ENCODE results near the gene IYD.
"Not testable (repeated sequence)": the region's sequence is repeated elsewhere in the genome, so short reads cannot be mapped to it uniquely, and the experiment has no call there.

Gene IYD

GRCh38 chr6:150353445-150353844 is 15.4 kb upstream of the IYD start:
- no peak overlapping the region for H3K27ac ChIP-seq (ENCODE audit: low read depth, low read length)
- no peak overlapping the region for H3K9ac ChIP-seq (ENCODE audit: low read length)
- no peaks in the 10 kb centered on the region for H3K27me3 ChIP-seq (ENCODE audit: control insufficient read depth in 1 of 2, insufficient read depth in 2 of 2, low read length in 2 of 2)
- H3K9me3 ChIP-seq (ENCODE audit: low read length) = no peaks in the 10 kb centered on the region
- H3K4me1 ChIP-seq (ENCODE audit: insufficient read depth, low read length) = no peaks in the 10 kb centered on the region
- H3K36me3 ChIP-seq (ENCODE audit: insufficient read depth, low read length) = no peaks in the 10 kb centered on the region
- no peak overlapping the region for H3K4me3 ChIP-seq (ENCODE audit: low read depth in 1 of 2, low read length in 2 of 2)

- Histone ChIP-seq H3K27me3 (ENCODE audit: control insufficient read depth in 1 of 2, insufficient read depth in 2 of 2, low read length in 2 of 2) (no peaks in the 10 kb centered on the region), H3K27ac (ENCODE audit: low read depth, low read length) (no peak overlapping the region), H3K4me1 (ENCODE audit: insufficient read depth, low read length) (no peaks in the 10 kb centered on the region), H3K9ac (ENCODE audit: low read length) (no peak overlapping the region), H3K36me3 (ENCODE audit: insufficient read depth, low read length) (no peaks in the 10 kb centered on the region), H3K9me3 (ENCODE audit: low read length) (no peaks in the 10 kb centered on the region), H3K4me3 (ENCODE audit: low read depth in 1 of 2, low read length in 2 of 2) (no peak overlapping the region)
Observed at GRCh38 chr6:150354754-150355571, 13.8 kb upstream of the IYD start.

DNA sequence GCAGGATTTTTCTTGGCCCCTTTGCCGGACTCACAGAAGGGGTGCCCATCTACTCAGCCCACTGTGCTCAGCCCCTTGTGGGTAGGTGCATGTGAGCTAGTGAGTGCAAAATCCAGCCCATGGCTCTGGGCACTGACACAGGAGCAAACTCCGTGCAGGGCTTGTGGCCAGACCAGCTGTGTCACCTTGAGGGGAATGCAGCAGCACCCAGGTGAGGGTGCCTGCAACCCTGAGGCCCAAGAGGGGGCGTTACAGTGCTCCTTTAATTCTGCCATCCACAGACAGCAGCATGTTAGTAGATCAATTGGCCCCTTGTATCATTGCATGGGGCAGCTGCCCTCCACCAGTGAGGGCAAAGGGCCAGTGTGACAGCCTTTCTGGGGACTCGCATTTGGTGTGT is 12.9 kb upstream of the IYD start:
- H3K9ac ChIP-seq (ENCODE audit: low read length) = no peak overlapping the region
- H3K4me1 ChIP-seq (ENCODE audit: insufficient read depth, low read length) = no peaks in the 10 kb centered on the region
- no peaks in the 10 kb centered on the region for H3K36me3 ChIP-seq (ENCODE audit: insufficient read depth, low read length)
- H3K4me3 ChIP-seq (ENCODE audit: low read depth in 1 of 2, low read length in 2 of 2) = no peak overlapping the region
- no peaks in the 10 kb centered on the region for H3K27me3 ChIP-seq (ENCODE audit: control insufficient read depth in 1 of 2, insufficient read depth in 2 of 2, low read length in 2 of 2)
- no peak overlapping the region for H3K27ac ChIP-seq (ENCODE audit: low read depth, low read length)
- H3K9me3 ChIP-seq (ENCODE audit: low read length) = no peaks in the 10 kb centered on the region

DNA sequence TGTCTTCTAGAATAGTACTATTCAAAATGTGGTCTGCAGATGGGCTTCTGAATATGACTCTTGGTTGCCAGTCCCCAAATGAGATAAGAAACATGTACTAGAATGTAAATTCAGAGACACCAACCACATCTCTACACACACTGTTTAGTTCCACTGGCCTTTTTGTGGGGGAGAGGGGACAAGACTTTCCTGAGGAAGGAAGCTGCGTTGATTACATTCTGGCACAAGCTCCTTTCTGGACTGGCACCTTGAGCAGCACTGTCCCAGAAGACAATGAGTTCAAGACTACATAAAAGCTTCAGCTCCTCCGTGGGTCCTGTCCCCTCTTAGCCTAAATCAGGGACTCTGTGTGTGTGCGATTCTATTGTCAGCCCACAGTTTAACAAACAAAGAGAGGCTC is 6.9 kb upstream of the IYD start:
- H3K9me3 ChIP-seq (ENCODE audit: low read length) = no peaks in the 10 kb centered on the region
- H3K4me1 ChIP-seq (ENCODE audit: insufficient read depth, low read length) = no peaks in the 10 kb centered on the region
- no peaks in the 10 kb centered on the region for H3K27me3 ChIP-seq (ENCODE audit: control insufficient read depth in 1 of 2, insufficient read depth in 2 of 2, low read length in 2 of 2)
- no peak overlapping the region for H3K4me3 ChIP-seq (ENCODE audit: low read depth in 1 of 2, low read length in 2 of 2)
- H3K36me3 ChIP-seq (ENCODE audit: insufficient read depth, low read length) = no peaks in the 10 kb centered on the region
- H3K9ac ChIP-seq (ENCODE audit: low read length) = no peak overlapping the region
- H3K27ac ChIP-seq (ENCODE audit: low read depth, low read length) = no peak overlapping the region

- Histone ChIP-seq H3K9ac (ENCODE audit: low read length) (no peak overlapping the region), H3K9me3 (ENCODE audit: low read length) (no peaks in the 10 kb centered on the region), H3K27ac (ENCODE audit: low read depth, low read length) (no peak overlapping the region), H3K4me1 (ENCODE audit: insufficient read depth, low read length) (no peaks in the 10 kb centered on the region), H3K4me3 (ENCODE audit: low read depth in 1 of 2, low read length in 2 of 2) (no peak overlapping the region), H3K27me3 (ENCODE audit: control insufficient read depth in 1 of 2, insufficient read depth in 2 of 2, low read length in 2 of 2) (no peaks in the 10 kb centered on the region), H3K36me3 (ENCODE audit: insufficient read depth, low read length) (no peaks in the 10 kb centered on the region)
Observed at GRCh38 chr6:150363733-150364132, 5.1 kb upstream of the IYD start.

DNA sequence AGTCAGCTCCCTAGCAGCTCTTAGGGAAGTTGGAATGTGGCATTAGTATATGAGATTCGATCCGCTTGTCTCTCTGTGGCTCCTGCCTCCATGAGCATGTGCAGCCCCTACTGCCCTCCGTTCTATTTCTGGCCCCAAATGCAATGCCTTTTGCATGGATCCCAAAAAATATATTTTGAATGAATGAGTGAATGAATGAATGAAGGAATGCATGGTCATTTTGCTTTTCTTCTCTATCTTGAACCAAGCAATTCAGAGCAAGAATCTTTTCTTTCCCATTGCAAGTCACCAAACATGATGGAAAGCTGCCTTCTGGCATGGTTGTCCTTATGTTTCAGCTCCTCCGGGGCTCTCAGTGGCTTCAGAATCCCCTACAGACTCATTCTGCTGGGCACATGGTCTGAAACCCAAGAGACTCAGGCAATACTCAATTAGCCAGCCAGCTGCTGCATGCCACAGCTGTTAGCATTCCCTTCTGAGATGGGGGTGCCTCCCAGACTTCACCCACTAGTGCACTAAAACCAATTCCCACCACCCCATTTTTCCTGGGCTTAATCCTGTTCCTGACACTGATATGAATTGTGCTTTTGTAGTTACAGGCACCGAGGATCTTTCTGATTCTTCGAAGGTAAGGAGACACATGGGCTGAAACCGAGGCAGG is 2.6 kb upstream of the IYD start:
- H3K27me3 ChIP-seq (ENCODE audit: control insufficient read depth in 1 of 2, insufficient read depth in 2 of 2, low read length in 2 of 2) = no peaks in the 10 kb centered on the region

GRCh38 chr6:150369408-150369807 is 596 bp downstream of the IYD start:
- H3K4me1 ChIP-seq (ENCODE audit: insufficient read depth, low read length) = no peaks in the 10 kb centered on the region
- no peak overlapping the region for H3K9ac ChIP-seq (ENCODE audit: low read length)
- H3K27ac ChIP-seq (ENCODE audit: low read depth, low read length) = no peak overlapping the region
- H3K27me3 ChIP-seq (ENCODE audit: control insufficient read depth in 1 of 2, insufficient read depth in 2 of 2, low read length in 2 of 2) = no peaks in the 10 kb centered on the region
- no peaks in the 10 kb centered on the region for H3K9me3 ChIP-seq (ENCODE audit: low read length)
- no peak overlapping the region for H3K4me3 ChIP-seq (ENCODE audit: low read depth in 1 of 2, low read length in 2 of 2)
- no peaks in the 10 kb centered on the region for H3K36me3 ChIP-seq (ENCODE audit: insufficient read depth, low read length)

More for the DNA sequence above, 2.6 kb upstream of the IYD start:
- H3K9me3 ChIP-seq (ENCODE audit: low read length) = no peaks in the 10 kb centered on the region
- no peak overlapping the region for H3K27ac ChIP-seq (ENCODE audit: low read depth, low read length)
- no peaks in the 10 kb centered on the region for H3K36me3 ChIP-seq (ENCODE audit: insufficient read depth, low read length)
- no peak overlapping the region for H3K4me3 ChIP-seq (ENCODE audit: low read depth in 1 of 2, low read length in 2 of 2)
- no peaks in the 10 kb centered on the region for H3K4me1 ChIP-seq (ENCODE audit: insufficient read depth, low read length)
- H3K9ac ChIP-seq (ENCODE audit: low read length) = no peak overlapping the region

DNA sequence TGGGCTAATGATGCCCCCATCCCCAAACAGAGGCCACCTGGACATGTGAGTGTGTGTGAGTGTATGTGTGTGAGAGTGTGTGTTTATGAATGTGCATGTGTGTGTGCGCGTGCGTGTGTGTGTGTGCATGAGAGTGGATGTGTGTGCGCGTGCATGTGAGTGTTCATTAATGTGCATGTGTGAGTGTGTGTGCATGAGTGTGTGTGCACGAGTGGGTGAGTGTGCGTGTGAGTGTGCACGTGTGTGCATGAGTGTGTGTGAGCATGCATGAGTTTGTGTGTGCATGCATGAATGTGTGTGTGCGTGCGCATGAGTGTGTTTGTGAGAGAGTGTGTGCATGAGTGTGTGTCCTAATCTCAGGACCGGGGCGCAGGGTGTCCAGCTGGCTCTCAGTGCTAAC is 1.3 kb downstream of the IYD start:
- H3K9ac ChIP-seq (ENCODE audit: low read length) = no peak overlapping the region
- no peaks in the 10 kb centered on the region for H3K27me3 ChIP-seq (ENCODE audit: control insufficient read depth in 1 of 2, insufficient read depth in 2 of 2, low read length in 2 of 2)
- no peaks in the 10 kb centered on the region for H3K9me3 ChIP-seq (ENCODE audit: low read length)
- H3K27ac ChIP-seq (ENCODE audit: low read depth, low read length) = no peak overlapping the region
- H3K36me3 ChIP-seq (ENCODE audit: insufficient read depth, low read length) = no peaks in the 10 kb centered on the region
- H3K4me3 ChIP-seq (ENCODE audit: low read depth in 1 of 2, low read length in 2 of 2) = no peak overlapping the region
- H3K4me1 ChIP-seq (ENCODE audit: insufficient read depth, low read length) = no peaks in the 10 kb centered on the region

DNA sequence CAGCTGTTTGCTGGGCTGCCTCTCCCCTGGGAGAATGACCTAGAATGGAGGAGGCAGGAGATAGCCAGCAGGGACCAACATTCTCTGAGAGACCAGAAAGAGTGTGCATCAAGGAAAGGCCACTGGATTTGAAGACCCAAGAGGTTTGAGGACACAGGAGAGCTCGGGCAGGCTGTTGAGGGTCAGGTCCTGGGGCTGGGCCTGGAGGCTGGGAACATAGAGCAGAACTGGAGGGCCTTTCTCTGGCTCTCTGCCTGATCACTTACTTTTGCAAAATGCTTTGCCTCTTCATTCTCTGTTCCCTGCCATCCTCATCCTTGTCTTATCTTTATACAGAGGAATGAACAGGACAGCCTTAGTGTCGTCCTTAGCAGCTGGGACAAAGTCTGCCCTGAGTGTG is 2.5 kb downstream of the IYD start:
- no peaks in the 10 kb centered on the region for H3K36me3 ChIP-seq (ENCODE audit: insufficient read depth, low read length)
- H3K27ac ChIP-seq (ENCODE audit: low read depth, low read length) = no peak overlapping the region
- no peaks in the 10 kb centered on the region for H3K4me1 ChIP-seq (ENCODE audit: insufficient read depth, low read length)
- no peak overlapping the region for H3K4me3 ChIP-seq (ENCODE audit: low read depth in 1 of 2, low read length in 2 of 2)
- no peak overlapping the region for H3K9ac ChIP-seq (ENCODE audit: low read length)
- no peaks in the 10 kb centered on the region for H3K27me3 ChIP-seq (ENCODE audit: control insufficient read depth in 1 of 2, insufficient read depth in 2 of 2, low read length in 2 of 2)
- H3K9me3 ChIP-seq (ENCODE audit: low read length) = no peaks in the 10 kb centered on the region

DNA sequence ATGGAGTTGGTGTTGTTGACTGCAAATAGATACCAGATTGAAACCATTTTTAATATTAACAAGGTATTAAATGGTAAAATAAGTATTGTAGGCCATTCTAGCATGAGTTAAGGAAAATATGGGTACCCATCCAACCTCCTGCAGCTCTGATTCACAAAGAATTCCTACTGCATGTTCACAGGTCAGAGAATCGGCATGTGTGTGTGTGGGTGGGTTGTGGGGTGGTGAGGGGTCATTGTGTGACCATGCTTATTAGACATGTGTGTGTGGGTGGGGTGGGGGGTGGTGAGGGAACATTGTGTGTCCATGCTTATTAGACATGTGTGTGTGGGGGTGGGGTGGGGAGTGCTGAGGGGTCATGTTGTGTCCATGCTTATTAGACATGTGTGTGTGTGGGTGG is 3.2 kb downstream of the IYD start:
- no peaks in the 10 kb centered on the region for H3K27me3 ChIP-seq (ENCODE audit: control insufficient read depth in 1 of 2, insufficient read depth in 2 of 2, low read length in 2 of 2)

GRCh38 chr6:150373260-150373701 is 4.5 kb downstream of the IYD start:
- Histone ChIP-seq H3K27ac (ENCODE audit: low read depth, low read length) (no peak overlapping the region), H3K4me3 (ENCODE audit: low read depth in 1 of 2, low read length in 2 of 2) (no peak overlapping the region), H3K4me1 (ENCODE audit: insufficient read depth, low read length) (no peaks in the 10 kb centered on the region), H3K27me3 (ENCODE audit: control insufficient read depth in 1 of 2, insufficient read depth in 2 of 2, low read length in 2 of 2) (no peaks in the 10 kb centered on the region), H3K9ac (ENCODE audit: low read length) (no peak overlapping the region), H3K36me3 (ENCODE audit: insufficient read depth, low read length) (no peaks in the 10 kb centered on the region), H3K9me3 (ENCODE audit: low read length) (no peaks in the 10 kb centered on the region)

More for the DNA sequence above, 3.2 kb downstream of the IYD start:
- Histone ChIP-seq H3K36me3 (ENCODE audit: insufficient read depth, low read length) (no peaks in the 10 kb centered on the region), H3K9me3 (ENCODE audit: low read length) (no peaks in the 10 kb centered on the region), H3K27ac (ENCODE audit: low read depth, low read length) (no peak overlapping the region), H3K4me3 (ENCODE audit: low read depth in 1 of 2, low read length in 2 of 2) (no peak overlapping the region), H3K9ac (ENCODE audit: low read length) (no peak overlapping the region), H3K4me1 (ENCODE audit: insufficient read depth, low read length) (no peaks in the 10 kb centered on the region)

DNA sequence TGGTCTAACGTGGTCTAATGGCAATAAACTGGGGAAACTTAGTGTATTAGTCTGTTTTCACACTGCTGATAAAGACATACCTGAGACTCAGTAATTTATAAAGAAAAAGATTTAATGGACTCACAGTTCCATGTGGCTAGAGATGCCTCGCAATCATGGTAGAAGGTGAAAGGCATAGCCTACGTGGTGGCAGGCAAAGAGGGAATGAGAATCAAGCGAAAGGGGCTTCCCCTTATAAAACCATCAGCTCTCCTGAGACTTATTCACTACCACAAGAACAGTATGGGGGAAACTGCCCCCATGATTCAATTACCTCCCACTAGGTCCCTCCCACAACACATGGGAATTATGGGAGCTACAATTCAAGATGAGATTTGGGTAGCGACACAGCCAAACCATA is 5.5 kb downstream of the IYD start:
- H3K4me1 ChIP-seq (ENCODE audit: insufficient read depth, low read length); H3K9me3 ChIP-seq (ENCODE audit: low read length); H3K9ac ChIP-seq (ENCODE audit: low read length); H3K27me3 ChIP-seq (ENCODE audit: control insufficient read depth in 1 of 2, insufficient read depth in 2 of 2, low read length in 2 of 2); H3K27ac ChIP-seq (ENCODE audit: low read depth, low read length); H3K36me3 ChIP-seq (ENCODE audit: insufficient read depth, low read length); H3K4me3 ChIP-seq (ENCODE audit: low read depth in 1 of 2, low read length in 2 of 2): not testable (repeated sequence)

All from muscle layer of colon (tissue), 2 donors.